Fibroblast of skin of left biceps (primary cell): ENCODE data around the gene KCNIP3.
"Not testable (repeated sequence)": the region's sequence is repeated elsewhere in the genome, so short reads cannot be mapped to it uniquely, and the experiment has no call there.

Source experiments
- DNase-seq, 2 experiments: peaks; one replicate each; pipeline ENCODE4 v3.0.0-alpha.2; 2013; ENCODE audit warnings: low read depth in 2 of 2

Gene KCNIP3

GRCh38 chr2:95346738-95347671 is 49.9 kb downstream of the KCNIP3 start:
- no peak for DNase-seq

GRCh38 chr2:95347681-95348608 is 50.8 kb downstream of the KCNIP3 start:
- DNase-seq, result no peak

GRCh38 chr2:95348609-95349567 is 51.7 kb downstream of the KCNIP3 start:
- peak in 1 of 2 experiments; percentile 14 for DNase-seq

GRCh38 chr2:95349568-95350322 is 52.6 kb downstream of the KCNIP3 start:
- DNase-seq, result no peak

- DNase-seq, result no peak
Measured at GRCh38 chr2:95350368-95350767, 53.2 kb downstream of the KCNIP3 start.

GRCh38 chr2:95350774-95351597 is 53.8 kb downstream of the KCNIP3 start:
- DNase-seq, result no peak

- DNase-seq, result no peak
Measured at GRCh38 chr2:95351598-95351915, 54.4 kb downstream of the KCNIP3 start.

GRCh38 chr2:95352310-95353054 is 55.3 kb downstream of the KCNIP3 start:
- no peak for DNase-seq

GRCh38 chr2:95353055-95353575 is 56.0 kb downstream of the KCNIP3 start:
- no peak for DNase-seq

- no peak for DNase-seq
Measured at GRCh38 chr2:95353613-95354468, 56.7 kb downstream of the KCNIP3 start.

- DNase-seq, result no peak
Measured at GRCh38 chr2:95354469-95354901, 57.3 kb downstream of the KCNIP3 start.

- DNase-seq, result no peak
Measured at GRCh38 chr2:95354925-95355324, 57.8 kb downstream of the KCNIP3 start.

GRCh38 chr2:95355486-95355885 is 58.3 kb downstream of the KCNIP3 start:
- not testable (repeated sequence) for DNase-seq

GRCh38 chr2:95356821-95357700 is 59.9 kb downstream of the KCNIP3 start:
- no peak for DNase-seq

GRCh38 chr2:95357717-95358280 is 60.7 kb downstream of the KCNIP3 start:
- no peak for DNase-seq

- DNase-seq, result peak in 1 of 2 experiments; percentile 47
Measured at GRCh38 chr2:95359031-95359430, 61.9 kb downstream of the KCNIP3 start.
